ENCODE measurements around the gene SOX21. TPM values are rescaled to one million over a fixed set of nuclear protein-coding genes. Genes with fewer than 3 reads are reported as not detected.

The SOX21 gene
- total RNA-seq, 1 donor from 2014 or later: 0.18 TPM

GRCh38 chr13:94660695-94661326 lies 51.5 kb downstream of the SOX21 start:
- intact Hi-C loops (cut with DNase I): no loop called here
- ATAC-seq (no peak), DNase-seq (no peak)
- TF ChIP-seq CTCF (IDR thresholded peaks at IDR 0.05): no peak
- Histone ChIP-seq H3K9me3 (no peaks in the 10 kb centered on the region), H3K4me1 (no peaks in the 10 kb centered on the region), H3K36me3 (no peaks in the 10 kb centered on the region), H3K4me3 (no peak overlapping the region), H3K27ac (no peak overlapping the region), H3K27me3 (ENCODE audit: low read depth) (no peaks in the 10 kb centered on the region)

Other genes with a start within 250 kb of the SOX21 start
- gene DCT, start 232.9 kb downstream of the SOX21 start, total RNA-seq: 0.18 TPM
- gene TGDS, start 116.4 kb downstream of the SOX21 start, total RNA-seq: 10.5 TPM
- 5.5 TPM for gene GPR180, start 110.7 kb downstream of the SOX21 start, total RNA-seq

Measured in lower lobe of right lung (tissue), 2 donors.